MG63 (cell line): ENCODE results near the gene ELAVL1. TPM values are rescaled to one million over a fixed set of nuclear protein-coding genes. Genes with fewer than 3 reads are reported as not detected.
"Not testable (repeated sequence)": the region's sequence is repeated elsewhere in the genome, so short reads cannot be mapped to it uniquely, and the experiment has no call there.

ENCODE experiments used
- DNase-seq: peaks from one replicate; pipeline ENCODE4 v3.0.0-alpha.2; 2020
- H3K27me3 ChIP-seq: fragments of 250-450 bp; sonication (Bioruptor Pico); 2 replicates; pipeline ENCODE4 v1.5.1; 2020; ENCODE audit warnings: mild to moderate bottlenecking, moderate library complexity
- H3K36me3 ChIP-seq: fragments of 250-450 bp; sonication (Bioruptor Pico); 2 replicates; pipeline ENCODE4 v1.5.1; 2020; ENCODE audit warnings: mild to moderate bottlenecking, moderate library complexity
- H3K4me3 ChIP-seq: fragments of 250-450 bp; sonication (Bioruptor Pico); 2 replicates; pipeline ENCODE4 v1.5.1; 2020; ENCODE audit warnings: mild to moderate bottlenecking, moderate library complexity
- H3K9me3 ChIP-seq: fragments of 250-450 bp; sonication (Bioruptor Pico); 2 replicates; pipeline ENCODE4 v1.5.1; 2020; ENCODE audit warnings: mild to moderate bottlenecking, moderate library complexity
- total RNA-seq: library from RNA; depleted of rRNA; stranded (reverse); fragments of >200 nt; shearing (Covaris generic); gene quantifications from 2 replicates; pipeline ENCODE4 v1.2.3, GENCODE V29; 2014; ENCODE audit warnings: low replicate concordance

The ELAVL1 gene
- total RNA-seq, 1 experiment from 2014 or later, result 118 TPM

GRCh38 chr19:8028951-8029491, 23.6 kb upstream of the ELAVL1 start:
- Histone ChIP-seq H3K36me3 (no peaks in the 10 kb centered on the region), H3K4me3 (no peak overlapping the region), H3K27me3 (no peaks in the 10 kb centered on the region; the same call in 1 of the 2 replicates), H3K9me3 (no peaks in the 10 kb centered on the region)
- DNase-seq, result no peak

DNA sequence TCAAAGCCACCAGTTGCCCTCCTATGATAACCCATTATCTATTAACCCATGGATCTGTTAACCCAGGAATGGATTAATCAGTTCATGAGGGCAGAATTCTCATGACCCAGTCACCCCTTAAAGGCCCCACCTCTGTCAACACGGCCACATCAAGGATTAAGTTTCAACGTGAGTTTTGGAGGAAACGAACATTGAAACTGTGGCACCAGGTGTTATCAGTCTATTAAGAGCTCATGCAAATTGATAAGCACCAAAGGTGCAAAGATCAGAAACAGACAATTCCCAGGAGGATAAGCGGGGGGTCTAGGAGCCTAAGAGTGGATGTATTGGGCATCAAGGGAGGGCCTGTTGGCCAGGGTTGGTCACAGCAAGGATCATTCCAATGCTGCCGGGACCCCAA, 19.9 kb upstream of the ELAVL1 start:
- DNase-seq, result no peak
- H3K9me3 ChIP-seq, result no peaks in the 10 kb centered on the region
- no peaks in the 10 kb centered on the region for H3K36me3 ChIP-seq
- H3K27me3 ChIP-seq, result no peaks in the 10 kb centered on the region; the same call in 1 of the 2 replicates
- H3K4me3 ChIP-seq, result no peak overlapping the region

GRCh38 chr19:8024256-8024655, 18.8 kb upstream of the ELAVL1 start:
- not testable (repeated sequence) for DNase-seq, H3K36me3 ChIP-seq, H3K4me3 ChIP-seq, H3K27me3 ChIP-seq, H3K9me3 ChIP-seq

- no peak for DNase-seq
- Histone ChIP-seq H3K4me3 (no peak overlapping the region), H3K27me3 (no peaks in the 10 kb centered on the region; the same call in 1 of the 2 replicates), H3K36me3 (no peaks in the 10 kb centered on the region), H3K9me3 (no peaks in the 10 kb centered on the region)
Observed at GRCh38 chr19:8023371-8023770, 17.9 kb upstream of the ELAVL1 start.

- Histone ChIP-seq H3K36me3 (no peaks in the 10 kb centered on the region), H3K27me3 (no peaks in the 10 kb centered on the region; the same call in 1 of the 2 replicates), H3K9me3 (no peaks in the 10 kb centered on the region), H3K4me3 (no peak overlapping the region)
- no peak for DNase-seq
Observed at GRCh38 chr19:8022275-8022674, 16.8 kb upstream of the ELAVL1 start.

DNA sequence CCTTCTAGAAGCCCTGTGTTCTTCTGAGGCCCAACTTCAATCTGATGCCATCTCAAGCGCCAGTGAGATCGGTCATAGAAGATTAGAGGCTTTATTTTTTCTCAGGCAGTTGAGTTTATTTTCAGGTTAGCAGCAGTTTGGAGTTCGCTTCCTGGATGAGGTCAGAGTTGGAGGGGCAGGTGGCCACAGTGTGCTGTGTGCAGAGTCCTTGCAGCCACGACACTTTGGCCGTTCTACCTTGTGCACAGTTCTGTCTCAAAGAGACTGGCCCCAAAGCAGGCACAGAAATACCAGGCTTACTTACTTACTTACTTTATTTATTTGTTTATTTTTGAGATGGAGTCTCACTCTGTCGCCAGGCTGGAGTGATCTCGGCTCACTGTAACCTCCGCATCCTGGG, 15.9 kb upstream of the ELAVL1 start:
- Histone ChIP-seq H3K36me3 (no peaks in the 10 kb centered on the region), H3K9me3 (no peaks in the 10 kb centered on the region), H3K4me3 (no peak overlapping the region), H3K27me3 (no peaks in the 10 kb centered on the region; the same call in 1 of the 2 replicates)
- no peak for DNase-seq

- no peak for DNase-seq
- Histone ChIP-seq H3K27me3 (no peaks in the 10 kb centered on the region; the same call in 1 of the 2 replicates), H3K4me3 (no peak overlapping the region), H3K36me3 (no peaks in the 10 kb centered on the region), H3K9me3 (no peaks in the 10 kb centered on the region)
Observed at GRCh38 chr19:8020681-8021080, 15.2 kb upstream of the ELAVL1 start.

DNA sequence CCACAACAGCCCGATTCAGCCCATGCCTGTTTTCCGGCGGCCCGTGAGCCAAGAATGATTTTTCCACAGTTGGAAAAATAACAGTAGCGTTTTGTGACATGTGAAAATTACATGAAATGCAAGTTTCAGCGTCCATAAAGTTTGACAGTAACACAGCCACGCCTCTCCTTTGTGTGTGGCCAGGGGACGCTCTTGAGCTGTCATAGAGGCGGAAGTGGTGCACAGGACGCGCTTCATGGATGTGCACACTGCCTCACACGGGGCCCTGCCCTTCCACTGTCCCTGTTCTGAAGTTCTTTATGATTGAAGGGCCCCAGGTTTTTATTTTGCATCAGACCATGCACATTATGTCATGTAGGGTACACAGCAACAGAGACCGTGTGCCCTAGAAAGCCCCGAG, 12.4 kb upstream of the ELAVL1 start:
- no peak overlapping the region for H3K4me3 ChIP-seq
- H3K36me3 ChIP-seq, result no peaks in the 10 kb centered on the region; the same call in 1 of the 2 replicates
- no peak for DNase-seq
- no peaks in the 10 kb centered on the region for H3K27me3 ChIP-seq
- no peaks in the 10 kb centered on the region for H3K9me3 ChIP-seq

DNA sequence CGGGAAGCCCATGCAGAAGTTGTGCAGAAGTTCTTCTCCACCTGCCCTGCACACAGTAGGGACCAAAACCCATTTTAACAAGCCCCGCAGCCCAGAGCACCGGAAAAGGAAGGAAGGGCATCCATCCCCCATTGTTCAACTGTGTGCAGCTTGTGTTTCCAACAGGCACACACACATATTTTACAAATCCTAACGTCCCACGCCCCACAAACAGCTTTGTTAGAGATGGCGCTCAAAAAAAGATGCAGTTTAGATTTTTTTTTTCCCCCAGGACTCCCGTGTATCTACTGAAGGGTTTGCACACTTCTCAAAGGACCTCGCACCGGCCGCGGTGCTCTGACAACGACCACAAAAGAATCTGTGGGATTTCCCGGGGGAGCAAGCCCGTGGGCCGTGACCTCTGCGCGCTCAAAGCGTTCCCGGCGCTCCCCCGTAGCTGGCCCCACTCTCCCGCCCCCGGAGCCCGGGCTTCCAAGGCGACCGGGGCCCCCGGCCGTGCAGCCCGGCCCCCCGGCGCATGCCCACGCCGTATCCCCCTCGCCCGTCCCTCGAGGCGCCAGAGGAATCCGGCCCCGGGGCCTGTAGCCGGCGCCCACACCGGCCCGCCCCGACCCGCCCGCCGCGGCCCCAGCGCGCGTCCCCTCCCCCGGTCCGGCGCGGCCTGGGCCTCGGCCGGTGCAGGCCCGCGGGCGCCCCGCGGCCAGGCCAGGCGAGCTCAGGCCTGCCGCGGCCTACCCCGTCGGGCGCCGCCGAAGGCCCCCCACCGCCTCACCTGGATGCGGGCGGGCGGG, 523 bp downstream of the ELAVL1 start:
- Histone ChIP-seq H3K36me3 (peaks cover 38% of the 10 kb centered on the region), H3K9me3 (0 out of 2 replicates have a peak, but pooled peaks cover 2% of the 10 kb centered on the region), H3K27me3 (no peaks in the 10 kb centered on the region), H3K4me3 (peak overlapping the region; percentile 82)
- DNase-seq, result peak; percentile 32

DNA sequence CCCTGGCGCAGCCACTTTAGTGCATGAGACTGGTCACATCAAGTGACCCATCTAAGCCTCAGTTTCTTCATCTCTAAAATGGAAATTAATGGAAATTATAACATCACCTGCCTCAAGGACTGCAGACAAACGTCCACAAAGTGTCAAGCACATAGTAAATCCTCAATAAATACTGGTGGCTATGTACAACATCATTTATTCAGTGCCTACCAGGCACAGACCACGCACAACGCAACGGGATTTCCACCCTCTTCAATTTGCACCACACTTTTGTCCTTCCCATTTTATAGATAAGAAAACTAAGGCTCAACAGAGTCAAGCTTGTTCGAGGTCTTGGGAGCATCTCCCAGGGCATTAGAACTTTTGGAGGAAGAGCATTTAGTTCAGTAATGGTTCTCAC, 1.4 kb downstream of the ELAVL1 start:
- DNase-seq, result no peak
- Histone ChIP-seq H3K9me3 (0 out of 2 replicates have a peak, but pooled peaks cover 2% of the 10 kb centered on the region), H3K4me3 (peak overlapping the region; percentile 82), H3K36me3 (peaks cover 47% of the 10 kb centered on the region), H3K27me3 (no peaks in the 10 kb centered on the region)

DNA sequence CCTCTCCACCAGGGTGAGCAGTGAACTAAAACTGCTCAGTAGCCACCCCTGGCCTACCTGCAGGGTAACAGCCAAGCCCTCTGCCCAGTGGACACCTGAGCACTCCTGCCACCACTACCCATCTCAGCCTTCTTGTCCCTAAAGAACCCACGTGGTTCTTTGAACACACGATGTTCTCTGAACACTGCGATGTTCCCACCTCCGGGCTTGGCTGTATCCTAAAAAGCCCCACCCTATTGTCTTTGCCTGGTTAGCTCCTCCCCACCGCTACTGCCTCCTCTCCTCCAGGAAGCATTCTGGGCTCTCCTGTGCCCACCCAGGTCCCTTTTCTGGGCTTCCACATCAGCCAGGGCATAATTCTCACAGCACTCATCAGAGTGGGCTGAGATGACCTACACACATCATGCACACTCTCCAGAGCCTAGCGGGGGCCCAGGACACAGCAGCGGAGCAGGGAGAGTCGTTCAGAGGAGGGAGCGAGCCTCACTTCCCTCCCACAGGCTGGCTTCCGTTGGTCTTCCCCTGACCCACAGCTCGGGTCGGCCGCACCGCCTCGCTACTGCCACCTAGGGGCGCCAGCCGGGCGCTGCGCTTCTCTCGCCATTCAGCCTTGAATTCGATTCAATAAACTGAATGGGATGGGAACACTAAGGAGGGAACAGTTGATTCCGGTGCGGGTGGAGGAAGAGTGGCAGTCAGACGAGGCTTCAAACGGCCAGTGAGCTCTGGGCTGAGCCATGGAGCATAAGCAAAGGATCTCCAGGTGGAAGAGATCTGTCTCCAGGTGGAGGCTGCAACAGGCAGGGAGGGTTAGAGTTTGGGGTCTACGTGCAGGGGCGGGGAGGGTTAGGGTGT, 3.2 kb downstream of the ELAVL1 start:
- peaks cover 49% of the 10 kb centered on the region for H3K36me3 ChIP-seq
- no peaks in the 10 kb centered on the region for H3K27me3 ChIP-seq
- peak; percentile 84 for DNase-seq
- 0 out of 2 replicates have a peak, but pooled peaks cover 2% of the 10 kb centered on the region for H3K9me3 ChIP-seq
- H3K4me3 ChIP-seq, result peak overlapping the region; percentile 25

GRCh38 chr19:8001651-8001994, 3.8 kb downstream of the ELAVL1 start:
- no peak overlapping the region for H3K4me3 ChIP-seq
- H3K27me3 ChIP-seq, result no peaks in the 10 kb centered on the region
- peaks cover 54% of the 10 kb centered on the region for H3K36me3 ChIP-seq
- DNase-seq, result no peak
- 0 out of 2 replicates have a peak, but pooled peaks cover 2% of the 10 kb centered on the region for H3K9me3 ChIP-seq

GRCh38 chr19:8000298-8001038, 5.0 kb downstream of the ELAVL1 start:
- H3K9me3 ChIP-seq, result no peaks in the 10 kb centered on the region
- no peak for DNase-seq
- no peaks in the 10 kb centered on the region for H3K27me3 ChIP-seq

GRCh38 chr19:7999376-7999775, 6.1 kb downstream of the ELAVL1 start:
- Histone ChIP-seq H3K4me3 (no peak overlapping the region), H3K9me3 (no peaks in the 10 kb centered on the region), H3K36me3 (peaks cover 56% of the 10 kb centered on the region), H3K27me3 (no peaks in the 10 kb centered on the region)
- DNase-seq, result no peak

More at GRCh38 chr19:8000298-8001038, 5.0 kb downstream of the ELAVL1 start:
- Histone ChIP-seq H3K4me3 (no peak overlapping the region), H3K36me3 (peaks cover 53% of the 10 kb centered on the region)

GRCh38 chr19:7997809-7998480, 7.5 kb downstream of the ELAVL1 start:
- no peak overlapping the region for H3K4me3 ChIP-seq
- peaks cover 67% of the 10 kb centered on the region for H3K36me3 ChIP-seq
- H3K27me3 ChIP-seq, result no peaks in the 10 kb centered on the region
- no peaks in the 10 kb centered on the region for H3K9me3 ChIP-seq
- no peak for DNase-seq

DNA sequence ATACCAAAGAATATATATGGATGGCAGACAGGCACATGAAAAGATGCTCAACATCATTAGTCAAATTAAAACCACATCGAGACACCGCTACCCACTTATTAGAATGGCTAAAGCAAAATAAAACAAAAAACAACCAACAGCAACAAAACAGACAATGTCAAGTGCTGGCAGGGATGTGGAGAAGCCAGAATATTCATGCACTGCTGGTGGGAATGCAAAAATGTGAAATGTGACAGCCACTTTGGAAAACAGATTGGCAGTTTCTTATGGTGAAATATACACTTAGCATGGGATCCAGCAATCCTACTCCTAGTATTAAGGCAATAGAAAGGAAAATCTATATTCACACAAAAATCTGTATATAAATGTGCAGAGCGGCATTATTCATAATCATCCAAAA, 8.6 kb downstream of the ELAVL1 start:
- Histone ChIP-seq H3K4me3 (no peak overlapping the region), H3K36me3 (peaks cover 73% of the 10 kb centered on the region), H3K9me3 (no peaks in the 10 kb centered on the region), H3K27me3 (no peaks in the 10 kb centered on the region)
- no peak for DNase-seq
